H9 (cell line): ENCODE data around the gene ASTN2. TPM values are rescaled to one million over a fixed set of nuclear protein-coding genes. Genes with fewer than 3 reads are reported as not detected.

Experiments
- DNase-seq: peaks from one replicate; pipeline ENCODE4 v3.0.0-alpha.2; 2017
- H2AFZ ChIP-seq: one replicate; pipeline ENCODE4 v1.6.1; 2013; ENCODE audit warnings: mild to moderate bottlenecking, low read length, control low read depth, moderate library complexity
- H2AK5ac ChIP-seq: 2 replicates; pipeline ENCODE4 v1.6.1; 2013; ENCODE audit warnings: low read length, control low read depth, mixed read lengths; ENCODE audit not compliant: insufficient read length
- H2BK120ac ChIP-seq: one replicate; pipeline ENCODE4 v1.6.1; 2013; ENCODE audit warnings: low read depth, mild to moderate bottlenecking, low read length, control low read depth, inconsistent platforms; ENCODE audit not compliant: poor library complexity, severe bottlenecking
- H2BK12ac ChIP-seq: 2 replicates; pipeline ENCODE4 v1.6.1; 2013; ENCODE audit warnings: low read length, control low read depth, mixed read lengths, low read depth; ENCODE audit not compliant: insufficient read length
- H2BK15ac ChIP-seq: 2 replicates; pipeline ENCODE4 v1.6.1; 2013; ENCODE audit warnings: low read depth, low read length, control low read depth
- H2BK20ac ChIP-seq: one replicate; pipeline ENCODE4 v1.6.1; 2013; ENCODE audit warnings: low read depth, mild to moderate bottlenecking, low read length, control low read depth, inconsistent platforms; ENCODE audit not compliant: poor library complexity, severe bottlenecking
- H2BK5ac ChIP-seq: 2 replicates; pipeline ENCODE4 v1.6.1; 2013; ENCODE audit warnings: low read length, control low read depth, mixed read lengths; ENCODE audit not compliant: insufficient read length
- H3K14ac ChIP-seq: 2 replicates; pipeline ENCODE4 v1.6.1; 2013; ENCODE audit warnings: low read length, control low read depth; ENCODE audit not compliant: insufficient read depth
- H3K18ac ChIP-seq: 2 replicates; pipeline ENCODE4 v1.6.1; 2013; ENCODE audit warnings: low read depth, mild to moderate bottlenecking, mixed read lengths, low read length, control low read depth; ENCODE audit not compliant: insufficient read length
- H3K23ac ChIP-seq: 2 replicates; pipeline ENCODE4 v1.6.1; 2013; ENCODE audit warnings: low read length, control low read depth, mixed read lengths, low read depth; ENCODE audit not compliant: insufficient read length
- H3K23me2 ChIP-seq: 2 replicates; pipeline ENCODE4 v1.6.1; 2013; ENCODE audit warnings: low read depth, mild to moderate bottlenecking, mixed read lengths, low read length, control low read depth; ENCODE audit not compliant: insufficient read length, poor library complexity, severe bottlenecking
- H3K27ac ChIP-seq: 2 replicates; pipeline ENCODE4 v1.5.1; 2013; ENCODE audit warnings: low read length, control low read depth, mixed read lengths, low read depth; ENCODE audit not compliant: insufficient read length
- H3K27me3 ChIP-seq: 2 replicates; pipeline ENCODE4 v1.6.1; 2013; ENCODE audit warnings: low read length, control low read depth, inconsistent platforms; ENCODE audit not compliant: insufficient read depth
- H3K4ac ChIP-seq: 2 replicates; pipeline ENCODE4 v1.6.1; 2013; ENCODE audit warnings: low read depth, mild to moderate bottlenecking, control low read depth, inconsistent platforms, low read length, moderate library complexity
- H3K4me1 ChIP-seq: 2 replicates; pipeline ENCODE4 v1.6.1; 2013; ENCODE audit warnings: low read length, control low read depth, inconsistent platforms; ENCODE audit not compliant: insufficient read depth
- H3K4me2 ChIP-seq: 2 replicates; pipeline ENCODE4 v1.6.1; 2013; ENCODE audit warnings: low read length, control low read depth, mixed read lengths; ENCODE audit not compliant: insufficient read length, insufficient read depth
- H3K56ac ChIP-seq: 2 replicates; pipeline ENCODE4 v1.6.1; 2013; ENCODE audit warnings: low read depth, mild to moderate bottlenecking, mixed read lengths, low read length, control low read depth; ENCODE audit not compliant: insufficient read length
- H3K79me1 ChIP-seq: 2 replicates; pipeline ENCODE4 v1.6.1; 2013; ENCODE audit warnings: low read depth, mild to moderate bottlenecking, moderate library complexity, low read length, control low read depth, inconsistent platforms; ENCODE audit not compliant: insufficient read depth, poor library complexity, severe bottlenecking
- H3K79me2 ChIP-seq: 2 replicates; pipeline ENCODE4 v1.6.1; 2013; ENCODE audit warnings: low read length, control low read depth, inconsistent platforms; ENCODE audit not compliant: insufficient read depth
- H3K9ac ChIP-seq: 2 replicates; pipeline ENCODE4 v1.6.1; 2013; ENCODE audit warnings: low read length, control low read depth, mixed read lengths; ENCODE audit not compliant: insufficient read length; ENCODE audit errors: extremely low read depth
- H3K9me3 ChIP-seq: one replicate; pipeline ENCODE4 v1.6.1; 2013; ENCODE audit warnings: low read depth, low read length, inconsistent platforms; ENCODE audit not compliant: control insufficient read depth
- H3T11ph ChIP-seq: one replicate; pipeline ENCODE4 v1.6.1; 2013; ENCODE audit warnings: mild to moderate bottlenecking, low read length, control low read depth, inconsistent platforms
- H4K20me1 ChIP-seq: one replicate; pipeline ENCODE4 v1.6.1; 2013; ENCODE audit not compliant: control insufficient read depth, insufficient read length, insufficient read depth
- H4K5ac ChIP-seq: 2 replicates; pipeline ENCODE4 v1.6.1; 2013; ENCODE audit warnings: low read depth, mild to moderate bottlenecking, mixed read lengths, low read length, control low read depth; ENCODE audit not compliant: insufficient read length
- H4K8ac ChIP-seq: replicated peaks from 2 replicates; pipeline ENCODE4 v1.6.1; 2013; ENCODE audit warnings: low read length, control low read depth, mixed read lengths, low read depth; ENCODE audit not compliant: insufficient read length
- H4K91ac ChIP-seq: 2 replicates; pipeline ENCODE4 v1.6.1; 2013; ENCODE audit warnings: low read depth, mild to moderate bottlenecking, moderate library complexity, mixed read lengths, low read length, control low read depth; ENCODE audit not compliant: insufficient read length
- H3K27ac Mint-ChIP-seq, 3 experiments: 2 replicates in 2 of 3; 3 replicates in 1 of 3; pipeline ENCODE4 v1.8.0; 2020 to 2021; ENCODE audit warnings: mixed read lengths in 3 of 3, mild to moderate bottlenecking in 1 of 3, moderate library complexity in 1 of 3
- H3K27me3 Mint-ChIP-seq: 2 replicates; pipeline ENCODE4 v1.8.0; 2021; ENCODE audit warnings: low read depth, mild to moderate bottlenecking, moderate library complexity, mixed read lengths
- H3K36me3 Mint-ChIP-seq, 3 experiments: 2 replicates in 2 of 3; 3 replicates in 1 of 3; pipeline ENCODE4 v1.8.0; 2020 to 2021; ENCODE audit warnings: low read depth in 3 of 3, mixed read lengths in 3 of 3; ENCODE audit not compliant: insufficient read depth in 1 of 3
- H3K4me1 Mint-ChIP-seq, 2 experiments: 2 replicates each; pipeline ENCODE4 v1.8.0; 2020; ENCODE audit warnings: mixed read lengths in 2 of 2
- H3K4me3 Mint-ChIP-seq, 2 experiments: 2 replicates in 1 of 2; 3 replicates in 1 of 2; pipeline ENCODE4 v1.8.0; 2020 to 2021; ENCODE audit warnings: mild to moderate bottlenecking in 2 of 2, mixed read lengths in 2 of 2, moderate library complexity in 1 of 2
- H3K9me3 Mint-ChIP-seq, 2 experiments: 2 replicates in 1 of 2; 3 replicates in 1 of 2; pipeline ENCODE4 v1.8.0; 2020; ENCODE audit warnings: mild to moderate bottlenecking in 2 of 2, mixed read lengths in 2 of 2, moderate library complexity in 1 of 2
- CTCF ChIP-seq: fragments of 200-600 bp; sonication (generic); conservative IDR thresholded peaks from 3 replicates; pipeline ENCODE4 v1.8.0; 2021; ENCODE audit warnings: antibody characterized with exemption, mild to moderate bottlenecking
- WGBS: extraction: QIAGEN DNeasy Blood & Tissue Kit; methylation state at CpG from one replicate; pipeline ENCODE4 v1.1.7; 2013; ENCODE audit warnings: missing lambda C conversion rate, low lambda C conversion rate, mixed read lengths; ENCODE audit not compliant: insufficient read length; ENCODE audit errors: extremely low coverage; 5-methylcytosine and 5-hydroxymethylcytosine counted together
- total RNA-seq: library from RNA; stranded (reverse); gene quantifications from 2 replicates; pipeline ENCODE4 v1.2.1, GENCODE V29; 2021

Gene ASTN2
- total RNA-seq, 1 experiment from 2014 or later, result 9.7 TPM

GRCh38 chr9:117315236-117315635, 99.6 kb downstream of the ASTN2 start:
- no peaks in the 10 kb centered on the region for H3K27me3 ChIP-seq
- TF ChIP-seq CTCF, result no peak
- no peak overlapping the region for H2BK12ac ChIP-seq
- H4K91ac ChIP-seq, result no peak overlapping the region
- H4K20me1 ChIP-seq, result no peaks in the 10 kb centered on the region
- H2AFZ ChIP-seq, result no peak overlapping the region
- H3K4me1 ChIP-seq, result peaks cover 4% of the 10 kb centered on the region; the same call in 1 of the 2 replicates
- H3K4me3 Mint-ChIP-seq, result no peak overlapping the region
- no peaks in the 10 kb centered on the region for H3K36me3 Mint-ChIP-seq
- H4K8ac ChIP-seq, result no peak overlapping the region
- H3K27ac Mint-ChIP-seq, result peak overlapping the region in 1 of 3 experiments; percentile 48; a peak in 1 of 7 replicates
- no peaks in the 10 kb centered on the region; the same call in 1 of the 2 replicates for H3K27me3 Mint-ChIP-seq
- no peak overlapping the region for H2AK5ac ChIP-seq
- WGBS, result no CpG with 5 or more reads among the region's 3 CpGs
- no peak overlapping the region for H2BK20ac ChIP-seq
- no peak overlapping the region for H3K56ac ChIP-seq
- no peak overlapping the region for H2BK15ac ChIP-seq
- H3K79me2 ChIP-seq, result no peaks in the 10 kb centered on the region
- no peak overlapping the region for H4K5ac ChIP-seq
- H3K9ac ChIP-seq, result no peak overlapping the region
- H3K4me1 Mint-ChIP-seq, result peaks cover 5 to 6% of the 10 kb centered on the region in 2 experiments; a peak in 3 of 4 replicates
- no peak overlapping the region for H3T11ph ChIP-seq
- no peak overlapping the region for H3K27ac ChIP-seq
- H3K14ac ChIP-seq, result no peak overlapping the region
- no peak overlapping the region for H3K4me2 ChIP-seq
- no peak overlapping the region for H3K18ac ChIP-seq
- DNase-seq, result no peak
- H2BK120ac ChIP-seq, result no peak overlapping the region
- H2BK5ac ChIP-seq, result no peak overlapping the region
- no peaks in the 10 kb centered on the region for H3K79me1 ChIP-seq
- H3K23me2 ChIP-seq, result no peaks in the 10 kb centered on the region
- no peaks in the 10 kb centered on the region for H3K9me3 ChIP-seq
- no peaks in the 10 kb centered on the region for H3K9me3 Mint-ChIP-seq
- no peak overlapping the region for H3K23ac ChIP-seq
- H3K4ac ChIP-seq, result no peak overlapping the region
